UCSD-AML1 (cell line): ENCODE data around the gene PACS1.
"Not testable (repeated sequence)": the region's sequence is repeated elsewhere in the genome, so short reads cannot be mapped to it uniquely, and the experiment has no call there.

ENCODE experiments used
- DNase-seq: peaks from one replicate; lab custom pipeline; 2025; ENCODE audit not compliant: unreplicated experiment; lab: John Stamatoyannopoulos, UW

PACS1 gene

DNA sequence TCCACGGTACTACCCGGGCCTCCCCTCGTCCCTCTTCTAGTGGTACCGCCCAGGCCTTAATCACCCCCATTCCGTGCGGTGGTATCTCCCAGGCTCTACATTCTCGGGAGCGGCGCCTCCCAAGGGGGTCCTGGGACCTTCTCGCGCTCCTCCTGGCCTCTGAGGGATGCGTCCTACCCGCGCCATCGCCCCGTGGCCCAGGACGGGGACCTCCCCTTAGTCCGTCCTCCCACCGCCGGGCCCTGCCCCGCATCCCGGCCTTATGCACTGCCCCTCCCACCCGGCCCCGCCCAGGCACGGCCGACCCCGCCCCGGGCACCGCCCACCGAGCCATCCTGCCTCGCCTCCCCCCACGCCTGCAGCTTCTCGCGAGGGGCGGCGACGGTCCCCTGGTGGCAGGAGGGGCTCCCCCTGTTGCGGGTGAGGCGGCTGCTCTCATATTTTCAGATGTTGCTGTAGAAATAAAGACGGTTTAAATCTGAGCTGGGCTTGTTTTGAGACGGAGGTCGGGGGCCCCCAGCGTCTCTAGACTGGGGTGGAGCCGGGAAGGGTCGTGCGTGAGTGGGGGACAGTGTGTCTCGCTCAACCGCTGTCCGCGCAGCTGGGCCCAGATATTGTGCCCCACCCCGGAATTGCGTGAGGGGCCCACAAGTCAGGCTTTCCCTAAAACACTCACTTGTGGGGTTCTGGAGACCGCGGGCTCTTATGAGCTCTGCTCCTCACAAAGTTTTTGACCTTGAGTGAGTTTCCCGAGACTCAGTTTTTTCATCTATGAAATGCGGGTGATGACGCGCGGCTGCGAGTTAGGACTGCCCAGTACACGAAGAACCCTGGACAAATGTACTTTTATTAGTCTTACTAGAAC, 197.5 kb downstream of the PACS1 start:
- peak; percentile 87 for DNase-seq

GRCh38 chr11:66268244-66268951, 198.3 kb downstream of the PACS1 start, which contains the start of gene RAB1B:
TSS of gene RAB1B (plus strand) at chr11:66268639. CDS start at chr11:66268680, 41 bp downstream.
- peak; percentile 100 for DNase-seq

GRCh38 chr11:66268952-66269905, 199.2 kb downstream of the PACS1 start:
- DNase-seq = peak; percentile 55

DNA sequence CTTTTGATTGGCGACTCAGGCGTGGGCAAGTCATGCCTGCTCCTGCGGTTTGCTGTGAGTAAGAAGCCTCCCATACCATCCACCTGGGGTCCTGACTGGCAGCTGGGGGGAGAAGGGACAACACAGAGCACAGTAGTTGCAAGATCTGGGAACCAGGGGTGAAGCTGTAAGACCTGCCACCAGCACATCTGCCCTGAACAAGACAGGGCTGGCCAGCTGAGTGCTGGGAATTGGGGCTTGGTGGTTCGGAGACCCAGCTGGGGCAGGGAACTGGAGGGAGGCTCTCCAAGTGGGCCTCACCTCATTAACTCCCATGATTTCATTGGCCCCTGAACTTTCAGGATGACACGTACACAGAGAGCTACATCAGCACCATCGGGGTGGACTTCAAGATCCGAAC, 201.7 kb downstream of the PACS1 start:
- DNase-seq = no peak

GRCh38 chr11:66272596-66272995, 202.5 kb downstream of the PACS1 start:
- DNase-seq = no peak

- DNase-seq = no peak
Observed at GRCh38 chr11:66274219-66274618, 204.1 kb downstream of the PACS1 start.

DNA sequence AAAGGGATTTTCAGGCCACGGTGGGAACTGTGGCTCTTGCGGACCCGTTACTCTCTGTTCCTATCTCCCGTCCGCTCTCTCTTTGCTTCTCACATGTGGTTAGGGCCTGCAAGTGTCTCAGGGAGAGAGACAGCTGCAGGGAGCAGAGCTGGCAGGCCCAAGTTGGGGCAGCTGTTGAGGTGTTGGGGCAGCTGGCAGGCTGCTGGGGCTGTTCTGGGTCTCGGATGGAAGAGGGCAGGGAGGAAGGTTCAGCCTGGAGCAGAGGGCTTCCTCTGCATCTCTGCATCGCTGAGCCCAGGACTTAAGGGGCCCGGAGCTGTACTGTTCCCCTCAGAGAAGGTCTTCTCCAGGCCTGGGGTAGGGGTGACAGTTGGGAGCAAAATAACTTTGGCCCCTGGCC, 205.3 kb downstream of the PACS1 start:
- DNase-seq = no peak

GRCh38 chr11:66275984-66276612, 206.0 kb downstream of the PACS1 start:
- DNase-seq = no peak

- not testable (repeated sequence) for DNase-seq
Observed at GRCh38 chr11:66276619-66277018, 206.5 kb downstream of the PACS1 start.

DNA sequence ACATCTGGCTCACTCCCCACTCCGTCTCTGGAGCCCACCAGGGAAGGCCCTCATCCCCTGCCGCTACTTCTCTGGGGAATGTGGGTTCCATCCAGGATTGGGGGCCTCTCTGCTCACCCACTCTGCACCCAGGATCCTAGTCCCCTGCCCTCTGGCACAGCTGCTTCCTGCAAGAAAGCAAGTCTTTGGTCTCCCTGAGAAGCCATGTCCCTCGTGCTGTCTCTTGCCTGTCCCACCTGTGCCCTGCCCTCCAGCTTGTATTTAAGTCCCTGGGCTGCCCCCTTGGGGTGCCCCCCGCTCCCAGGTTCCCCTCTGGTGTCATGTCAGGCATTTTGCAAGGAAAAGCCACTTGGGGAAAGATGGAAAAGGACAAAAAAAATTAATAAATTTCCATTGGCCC, 207.0 kb downstream of the PACS1 start:
- peak; percentile 36 for DNase-seq

GRCh38 chr11:66277471-66278362, 207.6 kb downstream of the PACS1 start, which contains the start of gene CNIH2:
TSS of gene CNIH2 (plus strand) at chr11:66278175. CDS start at chr11:66278457, 282 bp downstream.
- DNase-seq = peak; percentile 38

- no peak for DNase-seq
Observed at GRCh38 chr11:66278363-66279091, 208.5 kb downstream of the PACS1 start.

- no peak for DNase-seq
Observed at GRCh38 chr11:66279092-66279734, 209.1 kb downstream of the PACS1 start.

DNA sequence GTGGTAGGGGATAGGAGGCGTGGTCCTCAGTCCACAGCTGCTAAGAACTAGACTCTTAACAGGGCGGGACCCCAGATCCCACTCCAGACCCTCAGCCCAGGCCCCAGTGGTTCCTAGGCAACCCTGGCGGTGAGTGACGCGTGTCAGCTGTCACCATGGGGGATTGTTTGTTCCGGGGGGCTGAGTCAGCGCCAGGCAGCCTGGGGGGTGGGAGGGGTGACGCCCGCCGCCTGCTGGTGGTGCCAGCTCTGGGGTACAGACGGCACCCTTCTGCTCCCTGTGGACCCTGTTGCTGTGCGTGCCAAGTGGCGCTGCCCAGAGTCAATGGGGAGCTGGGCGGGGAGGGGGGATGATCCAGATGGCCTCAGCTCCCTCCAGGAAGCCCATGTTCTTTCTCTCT, 210.4 kb downstream of the PACS1 start:
- DNase-seq = no peak

GRCh38 chr11:66281001-66281400, 210.9 kb downstream of the PACS1 start:
- no peak for DNase-seq

DNA sequence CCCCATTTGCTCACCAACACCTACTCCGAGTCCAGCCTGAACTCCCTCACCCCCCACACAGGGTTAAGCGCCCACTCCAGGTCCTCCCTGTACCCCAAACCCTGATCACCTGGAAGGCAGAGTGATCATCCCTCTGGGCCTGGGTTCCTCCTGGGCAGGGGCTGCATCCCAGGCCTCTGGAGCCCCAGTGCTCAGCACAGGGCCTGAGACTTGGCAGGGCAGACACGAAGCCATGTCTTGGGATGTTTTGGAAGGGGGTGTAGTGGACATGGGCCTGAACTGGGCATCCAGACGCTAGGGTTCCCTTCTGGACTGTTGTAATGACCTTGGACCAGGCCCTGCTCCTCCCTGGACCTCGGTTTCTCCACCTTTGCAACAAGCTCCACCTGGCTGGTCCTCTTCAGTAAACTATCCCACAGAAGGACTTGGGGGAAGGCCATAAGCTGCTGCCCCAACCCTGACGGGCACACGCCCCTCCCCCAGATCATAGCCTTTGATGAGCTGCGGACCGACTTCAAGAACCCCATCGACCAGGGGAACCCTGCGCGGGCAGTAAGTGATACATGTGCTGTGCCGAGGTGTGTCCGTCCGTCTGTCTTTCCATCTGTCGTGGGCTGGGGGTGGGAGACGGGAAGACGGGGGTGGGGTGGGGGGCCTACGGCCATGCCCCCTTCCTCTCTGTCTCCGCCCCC, 211.8 kb downstream of the PACS1 start:
- no peak for DNase-seq
